ENCODE results near the gene LMCD1.

Gene LMCD1

GRCh38 chr3:8509961-8510360 lies 8.3 kb downstream of the LMCD1 start:
- no peak for DNase-seq

- DNase-seq = no peak
These were observed 10.6 kb downstream of the LMCD1 start for GRCh38 chr3:8512234-8512633.

- DNase-seq = no peak
These were observed 14.5 kb downstream of the LMCD1 start for GRCh38 chr3:8516047-8516661.

- no peak for DNase-seq
These were observed 15.2 kb downstream of the LMCD1 start for GRCh38 chr3:8516783-8517182.

- no peak for DNase-seq
These were observed 15.9 kb downstream of the LMCD1 start for GRCh38 chr3:8517487-8517886.

- no peak for DNase-seq
These were observed 16.5 kb downstream of the LMCD1 start for GRCh38 chr3:8518138-8518537.

- no peak for DNase-seq
These were observed 17.5 kb downstream of the LMCD1 start for GRCh38 chr3:8519156-8519555.

- no peak for DNase-seq
These were observed 18.3 kb downstream of the LMCD1 start for GRCh38 chr3:8519774-8520448.

- DNase-seq = no peak
These were observed 19.3 kb downstream of the LMCD1 start for GRCh38 chr3:8520816-8521403.

GRCh38 chr3:8523041-8523440 lies 21.4 kb downstream of the LMCD1 start:
- no peak for DNase-seq

- DNase-seq = no peak
These were observed 22.6 kb downstream of the LMCD1 start for GRCh38 chr3:8524249-8524648.

- no peak for DNase-seq
These were observed 23.2 kb downstream of the LMCD1 start for GRCh38 chr3:8524656-8525399.

GRCh38 chr3:8525893-8526292 lies 24.3 kb downstream of the LMCD1 start:
- DNase-seq = no peak

GRCh38 chr3:8529181-8529637 lies 27.6 kb downstream of the LMCD1 start:
- no peak for DNase-seq

GRCh38 chr3:8529738-8530525 lies 28.3 kb downstream of the LMCD1 start:
- DNase-seq = no peak

GRCh38 chr3:8530581-8530980 lies 29.0 kb downstream of the LMCD1 start:
- DNase-seq = no peak

GRCh38 chr3:8532251-8532871 lies 30.7 kb downstream of the LMCD1 start:
- DNase-seq = no peak

GRCh38 chr3:8536096-8537056 lies 34.8 kb downstream of the LMCD1 start:
- DNase-seq = no peak

- no peak for DNase-seq
These were observed 35.8 kb downstream of the LMCD1 start for GRCh38 chr3:8537440-8537839.

- DNase-seq = no peak
These were observed 36.6 kb downstream of the LMCD1 start for GRCh38 chr3:8538223-8538622.

- no peak for DNase-seq
These were observed 37.3 kb downstream of the LMCD1 start for GRCh38 chr3:8538913-8539312.

All from NCI-H1092 treated with DMSO at 0.1 percent for 48 hours (cell line).